SK-N-SH treated with all-trans-retinoic acid at 6 μM for 48 hours (cell line): Measurements from ENCODE around the gene KLHL17.

Experiments
- CSDC2 ChIP-seq: fragments of 250-450 bp; sonication (Bioruptor Pico); IDR thresholded peaks from 2 replicates; pipeline ENCODE4 v1.5.0; 2020; ENCODE audit warnings: mild to moderate bottlenecking, moderate library complexity
- CSRNP3 ChIP-seq: fragments of 250-450 bp; sonication (Bioruptor Pico); IDR thresholded peaks from 2 replicates; pipeline ENCODE4 v1.5.1; 2021; ENCODE audit warnings: mild to moderate bottlenecking, moderate library complexity
- ESRRG ChIP-seq: fragments of 250-450 bp; sonication (Bioruptor Pico); IDR thresholded peaks from 2 replicates; pipeline ENCODE4 v1.6.1; 2021; ENCODE audit warnings: mild to moderate bottlenecking
- ISL1 ChIP-seq: fragments of 250-450 bp; sonication (Bioruptor Pico); IDR thresholded peaks from 2 replicates; pipeline ENCODE4 v2.1.2; 2022; ENCODE audit warnings: mild to moderate bottlenecking, moderate library complexity
- RARB ChIP-seq: fragments of 250-450 bp; sonication (Bioruptor Pico); IDR thresholded peaks from 2 replicates; pipeline ENCODE4 v1.8.0; 2021; ENCODE audit warnings: mild to moderate bottlenecking, moderate library complexity
- SNAI2 ChIP-seq: fragments of 250-450 bp; sonication (Bioruptor Pico); IDR thresholded peaks from 2 replicates; pipeline ENCODE4 v1.5.0; 2020; ENCODE audit warnings: mild to moderate bottlenecking, moderate library complexity
- TOX ChIP-seq: fragments of 250-450 bp; sonication (Bioruptor Pico); IDR thresholded peaks from 2 replicates; pipeline ENCODE4 v1.8.0; 2021; ENCODE audit warnings: mild to moderate bottlenecking, moderate library complexity, borderline replicate concordance
- ZFP3 ChIP-seq: fragments of 250-450 bp; sonication (Bioruptor Pico); IDR thresholded peaks from 2 replicates; pipeline ENCODE4 v1.5.0; 2020; ENCODE audit warnings: mild to moderate bottlenecking, moderate library complexity
- ZNF565 ChIP-seq: fragments of 450-650 bp; formaldehyde crosslinking; conservative IDR thresholded peaks from 2 replicates; pipeline ENCODE4 v1.5.0; 2020; ENCODE audit warnings: low read depth, mild to moderate bottlenecking, moderate library complexity

GRCh38 chr1:923131-923990 is 37.0 kb upstream of the KLHL17 start, which contains the start of gene SAMD11:
- TF ChIP-seq RARB, result no peak
- TF ChIP-seq SNAI2 (CRISPR knock-in tag), result no peak
- no peak for TF ChIP-seq ZNF565
- no peak for TF ChIP-seq CSRNP3 (CRISPR knock-in tag)
- TF ChIP-seq ZFP3, result no peak
- TF ChIP-seq CSDC2 (CRISPR knock-in tag), result no peak
- TF ChIP-seq ISL1 (CRISPR knock-in tag), result no peak
- TF ChIP-seq ESRRG (CRISPR knock-in tag), result no peak
- TF ChIP-seq TOX (CRISPR knock-in tag), result no peak
